Hepatocyte (in vitro differentiated cells): ENCODE results near the gene TSPEAR.

ENCODE experiments used
- EZH2 ChIP-seq: fragments of 200-600 bp; sonication (generic); IDR thresholded peaks from 2 replicates; pipeline ENCODE4 v1.6.1; 2016; ENCODE audit warnings: antibody characterized with exemption, mild to moderate bottlenecking, borderline replicate concordance
- EZH2phosphoT487 ChIP-seq: fragments of 200-600 bp; sonication (generic); IDR thresholded peaks from one replicate; pipeline ENCODE4 v1.6.1; 2018; ENCODE audit warnings: antibody characterized with exemption, mild to moderate bottlenecking, low read depth, moderate library complexity; ENCODE audit not compliant: unreplicated experiment, severe bottlenecking
- TF ChIP-seq, protein P1 (sequence below): fragments of 200-600 bp; sonication (generic); IDR thresholded peaks from 2 replicates; pipeline ENCODE4 v1.5.1; 2016; ENCODE audit warnings: antibody characterized with exemption, mild to moderate bottlenecking; ENCODE audit not compliant: poor library complexity

GRCh38 chr21:44670642-44671432, 40.5 kb downstream of the TSPEAR start:
- TF ChIP-seq, protein P1, sequence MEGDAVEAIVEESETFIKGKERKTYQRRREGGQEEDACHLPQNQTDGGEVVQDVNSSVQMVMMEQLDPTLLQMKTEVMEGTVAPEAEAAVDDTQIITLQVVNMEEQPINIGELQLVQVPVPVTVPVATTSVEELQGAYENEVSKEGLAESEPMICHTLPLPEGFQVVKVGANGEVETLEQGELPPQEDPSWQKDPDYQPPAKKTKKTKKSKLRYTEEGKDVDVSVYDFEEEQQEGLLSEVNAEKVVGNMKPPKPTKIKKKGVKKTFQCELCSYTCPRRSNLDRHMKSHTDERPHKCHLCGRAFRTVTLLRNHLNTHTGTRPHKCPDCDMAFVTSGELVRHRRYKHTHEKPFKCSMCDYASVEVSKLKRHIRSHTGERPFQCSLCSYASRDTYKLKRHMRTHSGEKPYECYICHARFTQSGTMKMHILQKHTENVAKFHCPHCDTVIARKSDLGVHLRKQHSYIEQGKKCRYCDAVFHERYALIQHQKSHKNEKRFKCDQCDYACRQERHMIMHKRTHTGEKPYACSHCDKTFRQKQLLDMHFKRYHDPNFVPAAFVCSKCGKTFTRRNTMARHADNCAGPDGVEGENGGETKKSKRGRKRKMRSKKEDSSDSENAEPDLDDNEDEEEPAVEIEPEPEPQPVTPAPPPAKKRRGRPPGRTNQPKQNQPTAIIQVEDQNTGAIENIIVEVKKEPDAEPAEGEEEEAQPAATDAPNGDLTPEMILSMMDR = no peak
- TF ChIP-seq EZH2 (no peak), EZH2phosphoT487 (no peak)
